CD1c-positive myeloid dendritic cell (primary cell): Measurements from ENCODE around the gene TACR2.
"Not testable (repeated sequence)": the region's sequence is repeated elsewhere in the genome, so short reads cannot be mapped to it uniquely, and the experiment has no call there.

ENCODE experiments used
- DNase-seq: peaks from one replicate; pipeline ENCODE4 v3.0.0-alpha.2; 2016; ENCODE audit errors: extremely low spot score

The TACR2 gene

DNA sequence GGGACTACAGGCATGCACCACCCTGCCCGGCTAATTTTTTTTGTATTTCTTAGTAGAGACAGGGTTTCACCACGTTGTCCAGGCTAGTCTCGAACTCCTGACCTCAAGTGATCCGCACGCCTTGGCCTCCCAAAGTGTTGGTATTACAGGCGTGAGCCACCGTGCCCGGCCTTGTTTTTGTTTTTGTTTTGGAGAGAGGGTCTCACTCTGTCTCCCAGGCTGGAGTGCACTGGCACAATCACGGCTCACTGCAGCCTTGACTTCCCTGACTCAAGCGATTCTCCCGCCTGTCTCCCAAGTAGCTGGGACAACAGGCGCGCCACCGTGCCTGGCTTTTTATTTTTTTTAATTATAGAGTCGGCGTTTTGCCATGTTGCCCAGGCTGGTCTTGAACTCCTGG, 33.7 kb upstream of the TACR2 start:
- not testable (repeated sequence) for DNase-seq

DNA sequence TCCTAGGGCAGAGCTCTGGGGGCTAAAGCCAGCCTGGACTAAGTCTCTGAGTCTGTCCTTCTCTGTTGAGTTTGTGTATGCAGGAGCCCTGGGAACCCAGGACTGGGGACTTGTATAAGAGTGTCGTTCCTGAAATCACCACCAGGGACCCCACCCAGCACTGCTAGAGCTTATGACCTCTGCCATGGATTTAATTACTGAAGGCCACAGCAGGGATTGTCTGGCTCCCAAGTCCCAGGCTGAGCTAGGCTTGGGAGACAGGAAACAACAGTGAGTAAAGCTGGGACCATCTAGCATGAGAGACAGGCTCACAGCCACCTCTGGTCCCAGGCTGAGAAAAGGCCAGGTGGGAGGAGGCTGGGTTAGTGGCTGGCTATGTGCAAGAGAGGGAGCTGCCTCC, 33.1 kb upstream of the TACR2 start:
- DNase-seq: peak; percentile 69

DNA sequence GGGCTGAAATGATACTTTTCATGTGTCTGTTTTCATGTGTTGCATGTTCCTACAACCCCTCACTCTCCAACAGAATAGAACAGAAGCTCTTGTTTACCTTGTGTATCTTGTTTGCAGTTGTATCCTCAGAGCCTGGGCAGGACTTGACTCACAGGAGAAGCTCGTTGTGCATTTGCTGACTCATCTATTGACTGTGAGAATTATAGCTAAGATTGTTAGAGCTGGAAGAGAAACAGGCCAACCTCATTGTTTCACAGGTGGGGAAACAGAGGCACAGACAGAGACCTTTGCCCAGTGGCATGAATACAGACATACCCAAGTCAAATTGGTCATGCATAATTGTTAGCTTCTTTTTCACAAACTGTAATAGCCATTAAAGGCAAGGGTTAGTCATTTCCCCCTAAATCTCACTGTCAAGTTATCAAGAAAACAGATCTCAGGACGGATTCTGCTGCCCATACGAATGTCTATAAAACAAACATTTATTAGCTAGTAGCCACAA, 30.0 kb upstream of the TACR2 start:
- DNase-seq: no peak

DNA sequence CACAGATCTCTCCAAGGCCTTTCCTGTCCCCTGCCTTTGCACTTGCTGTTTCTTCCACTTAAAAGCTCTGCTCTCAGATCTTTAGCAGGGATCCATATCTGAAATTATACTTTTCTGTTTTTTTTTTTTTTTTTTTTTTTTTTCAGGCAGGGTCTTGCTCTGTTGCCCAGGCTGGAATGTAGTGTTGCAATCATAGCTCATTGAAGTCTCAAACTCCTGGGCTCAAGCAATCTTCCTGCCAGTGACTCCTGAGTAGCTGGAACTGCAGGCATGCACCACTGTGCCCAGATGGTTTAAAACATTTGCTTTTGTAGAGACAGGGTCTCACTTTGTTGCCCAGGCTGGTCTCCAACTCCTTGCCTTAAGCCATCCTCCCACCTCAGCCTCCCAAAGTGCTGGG, 29.5 kb upstream of the TACR2 start:
- DNase-seq: no peak

DNA sequence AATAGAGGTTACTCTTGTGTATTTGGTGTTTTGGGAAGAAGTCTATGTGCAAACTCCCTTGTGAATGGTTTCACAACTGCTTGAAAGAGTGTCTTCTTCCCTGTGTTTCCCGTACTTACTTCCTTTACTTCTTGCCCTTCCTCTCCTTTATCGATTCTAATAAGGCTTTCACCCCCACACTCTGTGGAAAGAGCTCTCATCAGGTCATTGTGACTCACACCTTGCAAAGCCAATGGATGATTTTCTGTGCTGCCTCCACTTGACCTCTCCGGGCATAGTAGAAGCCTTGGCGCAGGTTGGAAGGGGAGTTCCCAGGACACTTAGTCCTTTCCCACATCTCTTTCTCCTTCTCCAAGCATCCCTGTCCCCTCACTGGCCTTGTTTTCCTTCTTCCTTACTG, 28.3 kb upstream of the TACR2 start:
- peak; percentile 48 for DNase-seq

DNA sequence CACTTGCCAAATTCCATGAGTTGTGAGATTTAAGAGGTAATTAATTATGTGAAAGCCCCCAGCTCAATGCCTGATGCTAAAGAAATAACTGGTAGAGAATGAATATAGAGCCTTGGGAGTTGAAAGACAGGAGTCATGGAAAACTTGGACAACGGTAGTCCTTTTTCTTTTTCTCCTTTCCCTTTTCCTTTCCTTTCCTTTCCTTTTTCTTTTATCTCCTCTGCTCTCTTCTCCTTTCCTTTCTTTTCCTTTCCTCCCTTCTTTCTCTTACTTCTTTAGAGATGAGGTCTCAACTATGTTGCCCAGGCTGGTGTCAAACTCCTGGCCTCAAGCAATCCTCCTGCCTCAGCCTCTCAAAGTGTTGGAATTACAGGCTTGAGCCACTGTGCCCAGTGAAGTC, 26.6 kb upstream of the TACR2 start:
- no peak for DNase-seq

DNA sequence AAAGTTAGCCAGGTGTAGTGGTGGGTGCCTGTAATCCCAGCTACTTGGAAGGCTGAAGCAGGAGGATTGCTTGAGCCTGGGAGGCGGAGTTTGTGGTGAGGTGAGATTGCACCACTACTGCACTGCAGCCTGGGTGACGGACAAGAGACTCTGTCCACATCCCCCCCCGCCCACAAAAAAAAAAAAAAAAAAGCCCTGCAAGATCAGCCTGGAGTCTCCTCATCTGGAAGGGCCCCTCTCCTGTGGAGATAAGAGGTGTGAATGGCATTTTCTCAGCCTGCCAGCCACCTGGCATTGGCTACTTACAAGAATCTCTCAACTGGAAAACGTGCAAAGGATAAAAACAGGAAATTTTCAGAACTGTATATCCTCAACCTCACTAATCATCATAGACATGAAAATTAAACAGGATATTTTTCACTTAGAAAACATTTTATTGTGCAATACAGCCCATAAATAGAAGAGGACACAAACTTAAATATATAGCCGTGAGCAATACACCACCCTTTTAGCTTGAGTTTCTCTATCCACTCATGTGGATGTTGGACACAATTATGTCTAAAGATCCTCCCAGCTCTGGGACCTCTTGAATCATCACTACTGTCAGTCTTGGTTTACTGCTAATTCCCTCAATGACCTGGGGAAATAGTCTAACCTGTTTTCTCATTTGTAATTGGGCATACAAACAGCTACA, 23.2 kb upstream of the TACR2 start:
- DNase-seq: peak; percentile 79

DNA sequence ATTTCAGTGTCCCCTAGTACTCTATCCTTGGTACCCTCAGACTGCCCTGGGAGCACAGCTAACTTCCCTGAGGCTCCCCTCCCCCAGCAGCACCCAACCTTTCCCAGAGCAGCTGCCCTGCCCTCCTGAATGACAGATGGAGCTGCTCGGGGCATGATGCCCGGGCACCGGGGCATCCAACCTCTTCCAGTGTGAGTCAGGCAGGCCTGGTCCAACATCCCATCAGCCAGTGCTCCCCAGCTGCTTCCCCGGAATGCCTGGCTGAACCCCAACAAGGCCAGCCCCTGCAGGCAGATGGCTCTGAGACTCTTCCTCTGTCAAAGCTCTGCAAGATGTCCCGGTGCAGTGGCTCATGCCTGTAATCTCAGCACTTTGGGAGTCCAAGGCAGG, 22.6 kb upstream of the TACR2 start:
- DNase-seq: peak; percentile 28

DNA sequence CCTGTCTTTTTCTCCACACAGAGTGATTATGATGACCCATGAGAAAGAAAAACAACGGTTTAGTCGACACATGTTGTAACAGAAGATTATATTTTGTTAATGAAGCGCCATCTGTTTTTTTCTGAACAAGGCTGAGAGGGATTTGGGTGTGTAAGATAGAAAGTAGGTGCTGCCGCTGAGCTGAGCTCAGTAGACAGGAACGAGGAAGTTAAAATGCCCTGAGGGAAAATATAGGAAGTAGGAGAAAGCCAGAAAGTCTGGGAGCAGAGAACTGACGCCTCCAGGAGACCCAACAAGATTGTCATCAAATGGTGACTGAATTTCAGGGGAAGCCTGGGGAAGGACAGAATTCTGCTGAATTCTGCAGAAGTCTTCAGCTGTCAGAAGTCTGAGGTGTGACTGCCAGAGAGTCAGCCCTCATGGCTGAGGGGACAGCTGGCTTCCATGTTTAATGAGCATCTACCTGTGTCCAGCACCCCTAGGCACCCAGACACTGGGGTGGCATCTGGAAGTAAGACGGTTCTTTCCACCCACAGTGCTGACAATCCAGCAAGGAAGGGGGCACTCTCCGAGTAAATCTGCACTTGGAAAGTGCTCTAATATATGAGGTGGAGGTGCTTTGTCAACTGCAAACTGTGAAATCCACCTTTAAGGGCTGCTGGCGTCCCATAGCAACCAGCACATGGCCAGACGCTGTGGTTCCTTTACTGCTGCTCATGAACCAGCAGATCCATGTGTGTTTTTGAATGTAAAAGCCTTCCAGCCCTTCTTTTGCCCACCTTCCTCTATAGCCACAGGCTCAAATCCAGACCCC, 22.0 kb upstream of the TACR2 start:
- DNase-seq: peak; percentile 92

DNA sequence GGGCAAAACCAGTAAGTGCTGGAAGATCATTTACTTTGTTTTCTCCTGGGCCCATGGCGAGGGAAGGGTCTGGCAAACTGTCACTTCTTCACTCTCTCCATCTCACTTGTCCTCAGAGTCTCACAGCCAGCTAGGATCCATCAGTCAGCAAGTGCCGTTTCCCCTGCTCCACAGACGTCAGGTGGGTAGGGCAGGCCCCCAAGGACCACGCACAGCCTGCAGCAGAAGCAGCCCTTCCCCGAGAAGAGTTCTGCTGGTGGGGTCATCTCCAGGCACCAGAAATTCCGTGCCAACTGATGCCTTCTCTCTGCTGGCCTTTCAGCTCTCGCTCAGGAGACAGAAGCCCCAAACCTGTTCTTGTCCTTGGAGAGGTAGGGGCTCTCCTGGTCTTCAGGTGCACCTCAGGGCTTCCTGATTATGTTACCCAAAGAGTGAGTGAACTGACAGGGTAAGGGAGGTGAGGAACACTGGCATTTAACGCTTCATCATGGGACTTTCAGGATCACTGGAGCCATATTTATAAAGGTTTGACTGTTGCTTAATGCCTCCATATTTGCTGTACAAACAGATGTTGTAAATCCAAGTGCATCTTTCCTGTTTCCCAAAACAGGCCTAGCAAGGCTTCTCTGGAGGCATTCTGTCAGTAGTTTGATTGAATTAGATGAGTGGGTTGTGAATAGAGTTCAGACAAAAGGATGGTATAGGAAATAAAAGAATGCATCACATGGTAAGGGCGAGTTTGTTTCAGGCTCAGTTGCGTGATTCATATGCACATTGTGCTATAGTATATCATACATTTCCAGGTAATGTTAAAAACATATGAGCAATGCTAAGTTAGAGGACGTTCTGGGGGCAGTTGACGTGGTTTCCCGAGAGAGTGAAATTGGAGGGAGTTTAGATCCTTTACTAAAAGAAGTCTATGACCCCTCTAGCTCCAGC, 20.9 kb upstream of the TACR2 start:
- no peak for DNase-seq

DNA sequence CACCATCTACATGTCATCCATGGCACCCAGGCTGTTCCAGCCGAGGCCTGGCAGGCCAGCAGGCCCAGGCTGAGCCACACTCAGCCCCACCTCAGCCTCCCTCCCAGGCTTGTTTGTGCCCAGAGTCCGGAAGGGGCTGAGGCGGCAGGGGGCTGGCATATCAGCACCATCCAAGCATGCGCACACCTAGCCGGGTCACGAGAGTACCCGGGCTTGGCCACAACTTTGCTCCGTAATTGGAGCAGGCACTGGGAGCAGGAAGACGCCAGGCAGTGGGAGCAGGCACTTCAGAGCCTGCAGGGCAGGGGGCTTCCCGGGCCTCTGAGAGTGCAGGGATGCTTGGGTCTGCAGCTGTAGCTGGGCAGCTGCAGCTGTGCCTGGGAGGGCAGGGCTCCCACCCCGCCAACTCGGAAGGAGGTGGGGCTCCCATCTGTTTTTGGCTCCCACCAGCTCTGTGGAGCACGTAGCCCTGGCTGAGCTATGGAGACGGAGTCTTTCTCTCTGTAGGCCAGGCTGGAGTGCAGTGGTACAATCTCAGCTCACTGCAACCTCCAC, 19.3 kb upstream of the TACR2 start:
- no peak for DNase-seq

DNA sequence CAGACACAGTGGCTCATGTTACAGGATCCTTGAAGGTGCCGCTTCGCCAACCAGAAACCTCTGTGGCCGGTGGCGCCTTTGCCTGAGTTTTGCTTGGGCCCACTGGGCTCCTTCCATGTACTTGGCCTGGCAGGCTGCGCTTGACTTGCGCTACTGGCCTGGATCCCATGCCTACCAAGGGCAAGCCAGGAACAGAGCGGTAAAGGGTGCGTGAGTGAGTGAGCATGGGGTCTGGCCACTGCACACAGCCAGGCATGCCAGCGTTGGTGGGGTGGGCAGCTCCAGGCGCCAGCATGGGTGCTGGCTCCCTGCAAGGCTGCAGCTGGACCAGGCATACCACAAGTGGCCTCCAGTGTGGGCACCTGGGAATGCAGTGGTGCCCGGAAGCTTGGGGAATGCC, 18.2 kb upstream of the TACR2 start:
- DNase-seq: no peak

DNA sequence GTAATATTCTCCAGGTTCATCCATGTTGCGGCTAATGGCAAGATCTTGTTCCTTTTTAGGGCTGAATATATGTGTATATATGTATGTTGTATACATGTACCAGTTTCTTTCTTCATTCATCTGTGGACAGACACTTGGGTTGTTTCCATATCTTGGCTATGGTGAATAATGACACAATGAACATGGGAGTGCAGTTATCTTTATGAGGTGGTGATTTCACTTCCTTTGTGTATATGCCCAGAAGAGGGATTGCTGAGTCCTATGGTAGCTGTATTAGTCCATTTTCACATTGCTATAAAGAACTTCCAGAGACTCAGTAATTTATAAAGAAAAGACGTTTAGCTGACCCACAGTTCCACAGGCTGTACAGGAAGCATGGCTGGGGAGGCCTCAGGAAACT, 17.5 kb upstream of the TACR2 start:
- DNase-seq: no peak

DNA sequence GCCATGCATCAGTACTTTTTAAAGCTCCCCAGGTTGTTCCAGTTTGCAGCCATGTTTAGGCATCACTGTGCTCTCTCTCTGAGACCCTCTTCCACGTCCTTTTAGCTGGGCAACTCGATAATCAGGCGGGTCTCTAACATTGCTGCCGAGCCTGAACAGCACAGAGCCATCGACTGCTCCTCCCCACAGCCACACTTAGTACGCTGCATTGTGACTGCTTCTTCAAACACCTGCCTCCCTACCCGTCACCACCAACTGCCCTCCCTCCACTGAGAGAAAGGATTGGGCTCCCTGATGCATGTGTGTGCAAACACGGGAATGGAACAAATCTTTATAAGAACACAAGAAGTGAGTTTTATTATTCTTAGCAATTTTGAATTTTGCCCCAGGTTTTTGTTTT, 11.4 kb upstream of the TACR2 start:
- no peak for DNase-seq

DNA sequence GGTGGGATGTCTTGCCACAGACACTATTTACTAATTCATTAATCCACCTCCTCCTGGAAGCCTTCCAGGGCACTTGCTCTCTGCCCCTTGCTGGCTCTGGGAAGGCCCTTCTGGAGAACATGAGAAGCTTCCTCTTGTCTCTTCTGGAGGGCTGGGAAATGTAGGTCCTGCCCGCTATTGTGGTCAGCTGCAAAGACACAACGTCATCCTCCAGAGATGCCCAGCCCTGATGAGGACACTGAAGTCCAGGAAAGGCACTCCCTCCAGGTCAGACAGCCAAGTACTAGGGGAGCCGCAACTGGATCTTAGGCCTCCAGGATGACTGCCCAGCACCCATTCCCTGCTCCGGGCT, 9.6 kb upstream of the TACR2 start:
- no peak for DNase-seq

DNA sequence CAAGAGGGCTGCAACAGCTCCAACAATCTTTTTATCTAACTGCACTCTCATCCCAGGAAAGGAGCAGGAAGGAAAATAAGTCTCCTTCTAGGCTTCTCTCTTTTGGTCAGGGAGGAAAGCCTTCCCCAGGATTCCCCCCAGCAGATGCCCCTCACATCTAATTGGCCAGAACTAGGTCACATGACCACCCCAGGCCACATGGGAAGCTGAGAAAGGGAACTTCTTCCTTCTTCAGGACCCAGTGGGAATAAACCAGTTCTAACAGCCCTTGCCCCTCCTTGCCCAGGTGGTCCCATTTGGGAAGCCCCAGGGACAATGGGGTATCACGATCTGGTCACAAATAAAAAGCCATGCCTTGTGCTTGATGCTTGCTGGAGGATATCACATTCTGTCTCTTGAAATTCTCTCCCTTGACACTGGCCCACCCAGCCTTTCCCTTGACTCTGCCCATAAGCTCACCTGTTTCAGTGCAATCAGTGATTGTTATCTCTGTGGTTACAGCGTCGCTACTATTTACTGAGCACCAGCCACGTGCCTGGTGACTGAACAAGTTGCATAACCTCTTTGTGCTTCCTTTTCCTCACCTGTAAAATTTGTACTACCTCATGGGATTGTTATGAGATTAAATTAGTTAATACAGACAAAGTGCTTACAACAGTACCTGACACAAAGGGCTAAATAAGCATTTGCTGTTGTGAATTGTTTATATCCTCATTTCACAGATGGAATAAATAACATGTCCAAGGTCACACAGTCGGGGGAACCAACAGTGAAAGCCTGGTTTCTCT, 9.0 kb upstream of the TACR2 start:
- peak; percentile 37 for DNase-seq

DNA sequence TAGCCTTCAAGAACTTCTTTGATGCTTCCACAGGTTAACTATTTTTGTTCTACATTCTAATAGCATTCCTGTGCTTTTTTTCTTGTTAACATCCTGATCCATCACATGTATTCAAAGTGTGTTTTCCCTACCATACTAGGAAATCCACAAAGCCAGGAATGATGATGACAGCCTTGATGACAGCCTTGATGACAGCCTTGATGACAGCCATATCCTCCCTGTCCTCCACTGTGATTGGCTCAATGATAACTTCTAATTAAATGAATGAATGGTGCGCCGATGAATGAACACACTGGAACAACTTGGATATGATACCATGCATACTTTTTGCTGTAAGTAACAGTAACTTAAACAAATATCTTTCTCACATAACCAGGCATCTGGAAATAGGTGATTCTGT, 8.3 kb upstream of the TACR2 start:
- no peak for DNase-seq

DNA sequence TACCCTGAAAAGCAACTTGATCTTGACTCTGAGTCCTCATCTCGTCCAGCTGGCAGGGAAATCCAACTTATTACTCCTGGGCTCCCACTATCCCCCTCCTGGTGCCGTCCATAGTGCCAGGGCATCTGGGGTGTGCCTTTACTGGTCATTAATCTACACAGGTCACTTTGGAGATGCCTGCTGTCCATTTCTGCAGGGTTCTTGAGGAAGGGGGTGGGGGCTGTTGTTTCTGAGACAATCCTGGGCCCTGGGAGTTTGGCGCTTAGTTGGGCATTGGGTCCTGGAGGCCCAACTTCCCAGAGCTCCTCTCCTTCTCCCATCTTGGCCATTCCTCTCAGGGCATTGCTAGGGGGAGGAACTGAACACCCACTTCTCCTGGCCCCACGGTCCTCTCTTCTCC, 6.0 kb upstream of the TACR2 start:
- DNase-seq: no peak

DNA sequence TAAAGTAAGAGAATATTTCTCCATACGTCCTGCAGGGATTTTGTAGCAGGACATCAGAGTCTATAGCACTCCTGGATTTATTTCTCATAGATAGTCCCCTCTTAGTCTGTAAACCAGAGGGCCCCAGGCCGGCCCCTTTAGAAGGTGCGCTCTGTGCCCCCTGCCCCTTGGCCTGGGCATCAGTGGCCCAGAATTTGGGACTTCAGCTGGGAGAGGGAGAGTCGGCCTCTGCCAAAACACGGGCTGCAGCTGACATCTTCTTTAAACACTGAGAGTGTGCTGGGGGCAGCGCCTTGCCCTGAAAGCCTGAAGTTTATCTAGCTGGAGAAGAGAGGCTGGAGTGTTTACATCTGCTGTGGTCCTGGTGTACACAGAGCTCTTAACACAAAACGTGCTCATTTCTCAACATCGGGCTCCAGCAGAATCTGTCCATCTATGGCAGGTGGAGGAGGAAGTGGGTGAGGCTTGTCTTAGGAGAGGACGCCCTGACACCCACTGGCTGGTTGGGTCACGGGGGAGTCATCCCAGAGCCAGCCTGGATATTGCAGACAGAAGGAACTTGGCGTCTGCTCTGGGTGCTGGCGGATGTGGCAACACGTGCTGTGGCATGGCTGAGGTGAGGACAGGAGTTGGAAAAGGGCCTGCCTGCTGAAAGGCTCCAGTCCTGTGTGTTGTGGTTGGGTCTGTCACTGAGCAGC, 5.0 kb upstream of the TACR2 start:
- peak; percentile 53 for DNase-seq

DNA sequence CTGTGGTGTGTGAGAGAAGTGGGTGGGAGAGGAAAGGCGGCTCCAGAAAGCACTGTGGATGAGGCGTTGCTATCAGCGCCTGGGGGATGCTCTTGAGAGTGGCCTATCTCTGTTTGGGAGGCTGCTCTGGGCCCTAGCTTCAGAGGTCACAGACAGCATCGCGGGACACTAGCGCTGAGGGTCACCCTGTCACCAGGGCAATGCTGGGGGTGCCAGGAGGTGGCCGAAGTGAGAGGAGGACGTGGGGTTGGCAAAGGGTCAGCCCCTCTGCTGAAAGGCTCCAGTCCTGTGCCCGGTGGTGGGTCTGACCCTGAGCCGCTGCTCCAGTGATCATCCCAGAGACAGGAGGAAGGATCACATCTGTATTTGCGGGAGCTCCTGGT, 3.0 kb upstream of the TACR2 start:
- DNase-seq: no peak
